ENCODE data around the gene NDUFB8. TPM values are rescaled to one million over a fixed set of nuclear protein-coding genes. Genes with fewer than 3 reads are reported as not detected.

NDUFB8 gene
- total and polyA plus RNA-seq, 7 donors: 168 to 383 (median 221) TPM

GRCh38 chr10:100506596-100507356 lies 22.9 kb downstream of the NDUFB8 start:
- ATAC-seq (no peak), DNase-seq (no peak)
- H3K27me3 ChIP-seq (ENCODE audit: insufficient read depth in 3 of 3, low read length in 2 of 3): no peaks in the 10 kb centered on the region
- H3K4me1 ChIP-seq: no peaks in the 10 kb centered on the region
- peaks cover 13 to 62% of the 10 kb centered on the region in 2 donors for H3K36me3 ChIP-seq (ENCODE audit: insufficient read depth in 1 of 2, low read depth in 1 of 2)
- H3K9me3 ChIP-seq: no peaks in the 10 kb centered on the region
- no peak overlapping the region for H3K27ac ChIP-seq
- WGBS, 3 donors: 97 to 98% (median 98%) methylated on average over 5 of the region's 5 CpGs
- no peak overlapping the region for H3K4me3 ChIP-seq
- intact Hi-C loops (cut with DNase I): no loop called here
- no peak for TF ChIP-seq CTCF (IDR thresholded peaks at IDR 0.05)

- intact Hi-C loops (cut with DNase I): no loop called here
- Histone ChIP-seq H3K27ac (no peak overlapping the region), H3K9me3 (no peaks in the 10 kb centered on the region), H3K27me3 (ENCODE audit: insufficient read depth in 3 of 3, low read length in 2 of 3) (no peaks in the 10 kb centered on the region), H3K36me3 (ENCODE audit: insufficient read depth in 1 of 2, low read depth in 1 of 2) (peaks cover 13 to 70% of the 10 kb centered on the region in 2 donors), H3K4me3 (no peak overlapping the region), H3K4me1 (no peaks in the 10 kb centered on the region)
- no peak for TF ChIP-seq CTCF (IDR thresholded peaks at IDR 0.05)
- ATAC-seq (no peak), DNase-seq (no peak)
- WGBS, 3 donors: 98 to 100% (median 100%) methylated on average over 2 of the region's 2 CpGs
Measured at GRCh38 chr10:100505164-100505563, 24.5 kb downstream of the NDUFB8 start.

GRCh38 chr10:100504096-100504495 lies 25.6 kb downstream of the NDUFB8 start:
- WGBS, 3 donors: 73 to 76% (median 75%) methylated on average over 5 of the region's 5 CpGs
- intact Hi-C loops (cut with DNase I): no loop called here
- no peak for TF ChIP-seq CTCF (IDR thresholded peaks at IDR 0.05)

GRCh38 chr10:100502926-100503494 lies 26.7 kb downstream of the NDUFB8 start:
- Histone ChIP-seq H3K27me3 (ENCODE audit: insufficient read depth in 3 of 3, low read length in 2 of 3) (no peaks in the 10 kb centered on the region), H3K4me1 (no peaks in the 10 kb centered on the region), H3K36me3 (ENCODE audit: insufficient read depth in 1 of 2, low read depth in 1 of 2) (peaks cover 13 to 88% of the 10 kb centered on the region in 2 donors), H3K9me3 (no peaks in the 10 kb centered on the region), H3K27ac (no peak overlapping the region), H3K4me3 (no peak overlapping the region)
- DNase-seq: no peak
- no peak for ATAC-seq
- TF ChIP-seq CTCF (IDR thresholded peaks at IDR 0.05): no peak
- intact Hi-C loops (cut with DNase I): no loop called here
- WGBS, 3 donors: 81 to 93% (median 81%) methylated on average over 1 of the region's 1 CpG

More at GRCh38 chr10:100504096-100504495, 25.6 kb downstream of the NDUFB8 start:
- Histone ChIP-seq H3K27ac (no peak overlapping the region), H3K27me3 (ENCODE audit: insufficient read depth in 3 of 3, low read length in 2 of 3) (no peaks in the 10 kb centered on the region), H3K9me3 (no peaks in the 10 kb centered on the region), H3K4me3 (no peak overlapping the region), H3K4me1 (no peaks in the 10 kb centered on the region), H3K36me3 (ENCODE audit: insufficient read depth in 1 of 2, low read depth in 1 of 2) (peaks cover 13 to 80% of the 10 kb centered on the region in 2 donors)
- no peak for ATAC-seq
- no peak for DNase-seq
